ENCODE data around the gene PRKN. TPM values are rescaled to one million over a fixed set of nuclear protein-coding genes. Genes with fewer than 3 reads are reported as not detected.

The PRKN gene
- total and polyA plus RNA-seq, 2 donors: 3.5 to 6.5 TPM

DNA sequence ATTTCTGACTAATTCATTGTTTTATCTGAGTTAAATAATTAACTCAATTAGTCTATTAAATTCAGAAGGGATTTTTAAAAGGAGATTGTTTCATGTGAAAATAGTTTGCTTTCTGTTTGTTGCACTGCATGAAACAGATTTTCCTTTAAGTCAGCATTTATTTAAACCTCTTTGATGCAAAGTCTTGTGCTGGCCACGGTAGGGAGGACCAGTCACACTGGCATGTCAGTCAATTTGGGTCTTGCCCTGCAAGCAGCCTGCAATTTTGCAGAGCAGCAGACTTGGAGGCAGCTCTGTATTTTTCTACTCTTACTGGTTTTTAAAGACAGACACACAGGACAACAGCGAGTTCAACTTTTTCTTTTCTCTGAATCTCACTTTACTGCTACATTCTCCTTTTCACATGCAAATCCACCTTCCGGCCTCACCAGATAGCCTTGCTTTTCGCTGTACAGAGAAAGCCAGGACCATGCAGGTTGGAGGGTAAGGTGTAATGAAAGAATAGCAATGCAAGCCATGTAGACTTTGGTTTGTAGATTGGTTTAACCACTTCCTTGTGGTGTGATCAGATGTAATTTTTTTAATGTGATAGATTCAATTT, 763.8 kb downstream of the PRKN start:
- 65% methylated on average over 4 of the region's 4 CpGs for whole genome bisulfite sequencing
- no peak overlapping the region for H3K27ac ChIP-seq (ENCODE audit: low read depth)
- no peaks in the 10 kb centered on the region for H3K4me1 ChIP-seq (ENCODE audit: insufficient read depth)
- DNase-seq (ENCODE audit: extremely low spot score): no peak
- no peaks in the 10 kb centered on the region for H3K36me3 ChIP-seq (ENCODE audit: insufficient read depth)
- H3K4me3 ChIP-seq (ENCODE audit: low read depth, low read length): no peak overlapping the region

- no peak overlapping the region for H3K27ac ChIP-seq (ENCODE audit: low read depth)
- WGBS: 93% methylated on average over 8 of the region's 8 CpGs
These were observed 764.4 kb downstream of the PRKN start for GRCh38 chr6:161963181-161963580.

DNA sequence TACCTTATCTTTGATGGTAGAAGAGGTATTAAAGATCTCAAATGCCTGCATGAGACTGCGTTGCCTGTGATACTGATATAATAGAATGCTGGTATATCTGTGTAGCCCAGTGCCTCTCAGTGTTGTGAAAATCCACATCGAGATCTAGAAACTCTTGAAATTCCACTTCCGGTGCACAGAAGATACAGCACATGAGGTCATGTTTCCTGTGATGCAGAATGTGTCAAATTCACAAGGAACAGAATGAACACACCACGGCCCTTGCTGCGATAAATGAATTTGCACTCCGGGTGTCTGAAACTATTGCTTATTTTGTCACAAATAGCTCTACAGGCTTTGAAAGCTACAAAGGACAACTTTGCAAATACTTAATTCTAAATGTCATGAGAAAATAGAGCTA, 765.8 kb downstream of the PRKN start:
- DNase-seq (ENCODE audit: extremely low spot score): no peak
- WGBS: 69% methylated on average over 6 of the region's 6 CpGs

More at GRCh38 chr6:161963181-161963580, 764.4 kb downstream of the PRKN start:
- no peak for DNase-seq (ENCODE audit: extremely low spot score)
- no peaks in the 10 kb centered on the region for H3K36me3 ChIP-seq (ENCODE audit: insufficient read depth)
- no peak overlapping the region for H3K4me3 ChIP-seq (ENCODE audit: low read depth, low read length)
- no peaks in the 10 kb centered on the region for H3K4me1 ChIP-seq (ENCODE audit: insufficient read depth)

GRCh38 chr6:161961046-161961445, 766.5 kb downstream of the PRKN start:
- no peaks in the 10 kb centered on the region for H3K36me3 ChIP-seq (ENCODE audit: insufficient read depth)
- WGBS: 93% methylated on average over 8 of the region's 8 CpGs
- H3K4me3 ChIP-seq (ENCODE audit: low read depth, low read length): no peak overlapping the region
- H3K4me1 ChIP-seq (ENCODE audit: insufficient read depth): no peaks in the 10 kb centered on the region
- H3K27ac ChIP-seq (ENCODE audit: low read depth): no peak overlapping the region
- no peak for DNase-seq (ENCODE audit: extremely low spot score)

More for the DNA sequence above, 765.8 kb downstream of the PRKN start:
- Histone ChIP-seq H3K36me3 (ENCODE audit: insufficient read depth) (no peaks in the 10 kb centered on the region), H3K4me3 (ENCODE audit: low read depth, low read length) (no peak overlapping the region), H3K27ac (ENCODE audit: low read depth) (no peak overlapping the region), H3K4me1 (ENCODE audit: insufficient read depth) (no peaks in the 10 kb centered on the region)

- Histone ChIP-seq H3K4me3 (ENCODE audit: low read depth, low read length) (no peak overlapping the region), H3K4me1 (ENCODE audit: insufficient read depth) (no peaks in the 10 kb centered on the region), H3K27ac (ENCODE audit: low read depth) (no peak overlapping the region), H3K36me3 (ENCODE audit: insufficient read depth) (no peaks in the 10 kb centered on the region)
- WGBS: 87% methylated on average over 12 of the region's 12 CpGs
- no peak for DNase-seq (ENCODE audit: extremely low spot score)
These were observed 768.5 kb downstream of the PRKN start for GRCh38 chr6:161959072-161959471.

GRCh38 chr6:161956082-161956481, 771.5 kb downstream of the PRKN start:
- WGBS: 97% methylated on average over 1 of the region's 1 CpG
- no peak for DNase-seq (ENCODE audit: extremely low spot score)
- no peaks in the 10 kb centered on the region for H3K4me1 ChIP-seq (ENCODE audit: insufficient read depth)
- no peak overlapping the region for H3K4me3 ChIP-seq (ENCODE audit: low read depth, low read length)
- H3K36me3 ChIP-seq (ENCODE audit: insufficient read depth): no peaks in the 10 kb centered on the region
- H3K27ac ChIP-seq (ENCODE audit: low read depth): no peak overlapping the region

- Histone ChIP-seq H3K36me3 (ENCODE audit: insufficient read depth) (no peaks in the 10 kb centered on the region), H3K27ac (ENCODE audit: low read depth) (no peak overlapping the region), H3K4me3 (ENCODE audit: low read depth, low read length) (no peak overlapping the region), H3K4me1 (ENCODE audit: insufficient read depth) (no peaks in the 10 kb centered on the region)
- WGBS: 76% methylated on average over 5 of the region's 5 CpGs
- no peak for DNase-seq (ENCODE audit: extremely low spot score)
These were observed 772.8 kb downstream of the PRKN start for GRCh38 chr6:161954699-161955276.

- Histone ChIP-seq H3K4me3 (ENCODE audit: low read depth, low read length) (no peak overlapping the region), H3K36me3 (ENCODE audit: insufficient read depth) (no peaks in the 10 kb centered on the region), H3K27ac (ENCODE audit: low read depth) (no peak overlapping the region), H3K4me1 (ENCODE audit: insufficient read depth) (no peaks in the 10 kb centered on the region)
- DNase-seq (ENCODE audit: extremely low spot score): no peak
- 93% methylated on average over 10 of the region's 10 CpGs for WGBS
These were observed 773.5 kb downstream of the PRKN start for GRCh38 chr6:161954077-161954476.

DNA sequence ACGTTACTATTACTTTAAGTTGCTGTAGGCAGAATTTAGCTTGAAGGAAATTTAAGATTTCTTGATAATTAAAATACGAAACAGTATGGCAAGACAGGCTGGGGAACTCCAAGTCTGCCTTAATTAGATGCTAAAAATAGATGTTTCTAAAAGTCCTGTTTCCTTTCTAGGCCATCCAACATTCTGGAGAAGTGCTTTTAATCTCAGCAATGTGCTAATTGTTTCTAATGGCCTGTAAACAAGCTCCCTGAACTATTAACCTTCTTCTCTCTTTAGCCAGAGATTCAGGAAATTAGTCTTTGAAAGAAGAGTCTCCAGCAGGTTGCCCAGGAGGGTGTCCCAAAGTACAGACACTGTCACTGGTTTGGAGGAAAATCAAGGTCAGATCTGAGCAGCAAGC, 776.4 kb downstream of the PRKN start:
- Histone ChIP-seq H3K4me3 (ENCODE audit: low read depth, low read length) (no peak overlapping the region), H3K36me3 (ENCODE audit: insufficient read depth) (no peaks in the 10 kb centered on the region), H3K27ac (ENCODE audit: low read depth) (no peak overlapping the region), H3K4me1 (ENCODE audit: insufficient read depth) (no peaks in the 10 kb centered on the region)
- WGBS: 73% methylated on average over 2 of the region's 2 CpGs
- DNase-seq (ENCODE audit: extremely low spot score): no peak

GRCh38 chr6:161949531-161949930, 778.0 kb downstream of the PRKN start:
- H3K36me3 ChIP-seq (ENCODE audit: insufficient read depth): no peaks in the 10 kb centered on the region
- H3K27ac ChIP-seq (ENCODE audit: low read depth): no peak overlapping the region
- no peaks in the 10 kb centered on the region for H3K4me1 ChIP-seq (ENCODE audit: insufficient read depth)
- 98% methylated on average over 2 of the region's 2 CpGs for WGBS
- DNase-seq (ENCODE audit: extremely low spot score): no peak
- no peak overlapping the region for H3K4me3 ChIP-seq (ENCODE audit: low read depth, low read length)

DNA sequence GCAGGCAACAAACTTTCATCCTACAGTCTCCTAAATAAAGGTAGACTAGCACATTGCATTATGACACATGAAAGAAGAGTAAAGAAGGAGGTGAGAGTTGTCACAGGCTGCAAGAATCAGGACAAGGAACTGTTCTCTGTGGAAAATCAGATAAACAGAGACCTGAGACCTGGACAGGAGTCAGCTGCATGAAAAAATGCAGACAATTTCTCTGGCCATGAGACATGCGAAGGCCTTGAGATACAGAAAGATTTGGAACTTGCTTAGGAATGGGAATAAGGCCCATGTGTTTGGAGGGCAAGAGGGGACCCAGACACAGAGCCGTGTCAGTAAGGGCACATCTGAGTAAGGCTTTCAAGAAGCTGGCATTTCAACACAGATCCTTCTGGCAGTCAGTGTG, 779.1 kb downstream of the PRKN start:
- H3K36me3 ChIP-seq (ENCODE audit: insufficient read depth): no peaks in the 10 kb centered on the region
- H3K4me3 ChIP-seq (ENCODE audit: low read depth, low read length): no peak overlapping the region
- 74% methylated on average over 2 of the region's 2 CpGs for WGBS
- H3K27ac ChIP-seq (ENCODE audit: low read depth): no peak overlapping the region
- DNase-seq (ENCODE audit: extremely low spot score): no peak
- H3K4me1 ChIP-seq (ENCODE audit: insufficient read depth): no peaks in the 10 kb centered on the region

GRCh38 chr6:161947371-161947770, 780.2 kb downstream of the PRKN start:
- no peak overlapping the region for H3K27ac ChIP-seq (ENCODE audit: low read depth)
- no peak for DNase-seq (ENCODE audit: extremely low spot score)
- no peaks in the 10 kb centered on the region for H3K36me3 ChIP-seq (ENCODE audit: insufficient read depth)
- H3K4me3 ChIP-seq (ENCODE audit: low read depth, low read length): no peak overlapping the region
- WGBS: 81% methylated on average over 4 of the region's 4 CpGs
- H3K4me1 ChIP-seq (ENCODE audit: insufficient read depth): no peaks in the 10 kb centered on the region

GRCh38 chr6:161946461-161946860, 781.1 kb downstream of the PRKN start:
- H3K4me3 ChIP-seq (ENCODE audit: low read depth, low read length): no peak overlapping the region
- H3K4me1 ChIP-seq (ENCODE audit: insufficient read depth): no peaks in the 10 kb centered on the region
- H3K27ac ChIP-seq (ENCODE audit: low read depth): no peak overlapping the region
- 47% methylated on average over 3 of the region's 3 CpGs for WGBS
- no peaks in the 10 kb centered on the region for H3K36me3 ChIP-seq (ENCODE audit: insufficient read depth)
- DNase-seq (ENCODE audit: extremely low spot score): no peak

DNA sequence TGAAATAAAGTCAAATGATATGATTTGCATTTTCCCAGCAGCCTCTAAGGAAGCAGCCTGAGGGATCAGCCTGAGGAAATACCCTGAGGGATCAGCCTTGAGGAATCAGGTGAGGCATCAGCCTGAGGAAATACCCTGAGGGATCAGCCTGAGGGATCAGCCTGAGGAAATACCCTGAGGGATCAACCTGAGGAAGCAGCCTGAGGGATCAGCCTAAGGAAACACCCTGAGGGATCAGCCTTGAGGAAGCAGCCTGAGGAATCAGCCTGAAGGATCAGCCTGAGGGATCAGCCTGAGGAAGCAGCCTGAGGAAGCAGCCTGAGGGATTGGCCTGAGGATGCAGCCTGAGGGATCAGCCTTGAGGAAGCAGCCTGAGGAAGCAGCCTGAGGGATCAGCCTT, 784.0 kb downstream of the PRKN start:
- H3K4me3 ChIP-seq (ENCODE audit: low read depth, low read length): no peak overlapping the region
- H3K4me1 ChIP-seq (ENCODE audit: insufficient read depth): no peaks in the 10 kb centered on the region
- no peak for DNase-seq (ENCODE audit: extremely low spot score)
- no peak overlapping the region for H3K27ac ChIP-seq (ENCODE audit: low read depth)
- no peaks in the 10 kb centered on the region for H3K36me3 ChIP-seq (ENCODE audit: insufficient read depth)

GRCh38 chr6:161941565-161941964, 786.0 kb downstream of the PRKN start:
- WGBS: 91% methylated on average over 3 of the region's 3 CpGs
- DNase-seq (ENCODE audit: extremely low spot score): no peak
- H3K27ac ChIP-seq (ENCODE audit: low read depth): no peak overlapping the region
- H3K4me1 ChIP-seq (ENCODE audit: insufficient read depth): no peaks in the 10 kb centered on the region
- no peaks in the 10 kb centered on the region for H3K36me3 ChIP-seq (ENCODE audit: insufficient read depth)
- no peak overlapping the region for H3K4me3 ChIP-seq (ENCODE audit: low read depth, low read length)
